Sigmoid colon (tissue), 7 donors: ENCODE data around the gene STRIP1. TPM values are rescaled to one million over a fixed set of nuclear protein-coding genes. Genes with fewer than 3 reads are reported as not detected.
A peak's percentile ranks its signal among the peaks of the same experiment; 100 is the strongest.

Experiments used
- DNase-seq: peaks from one replicate; pipeline ENCODE4 v3.0.0-alpha.2; 2019
- H3K27ac ChIP-seq, 4 donors: fragments of 200-600 bp; sonication (generic); one replicate each; pipeline ENCODE4 v1.5.1; 2016 to 2019; ENCODE audit warnings: mild to moderate bottlenecking in 1 of 4
- H3K27me3 ChIP-seq, 3 donors: fragments of 200-600 bp; sonication (generic); one replicate each; pipeline ENCODE4 v1.5.1; 2019; ENCODE audit warnings: mild to moderate bottlenecking in 1 of 3
- H3K36me3 ChIP-seq, 4 donors: fragments of 200-600 bp; sonication (generic); one replicate each; pipeline ENCODE4 v1.5.1; 2016 to 2019
- H3K4me1 ChIP-seq, 4 donors: fragments of 200-600 bp; sonication (generic); one replicate each; pipeline ENCODE4 v1.5.1; 2017 to 2019
- H3K4me3 ChIP-seq, 4 donors: fragments of 200-600 bp; sonication (generic); one replicate each; pipeline ENCODE4 v1.5.1; 2017 to 2019; ENCODE audit warnings: mild to moderate bottlenecking in 2 of 4, moderate library complexity in 1 of 4
- H3K9me3 ChIP-seq, 4 donors: fragments of 200-600 bp in 3 of 4; sonication (generic) in 3 of 4; one replicate each; pipeline versions ENCODE4 v1.5.1 to v1.6.1; 2013 to 2019
- CTCF ChIP-seq, 4 experiments: fragments of 450-650 bp in 3 of 4; fragments of 200-600 bp in 1 of 4; IDR thresholded peaks; one replicate each; pipeline ENCODE4 v1.5.1; 2016 to 2019; ENCODE audit warnings: antibody characterized with exemption in 4 of 4, mild to moderate bottlenecking in 3 of 4, moderate library complexity in 2 of 4
- EP300 ChIP-seq, 4 donors: sonication (generic); formaldehyde crosslinking; IDR thresholded peaks; one replicate each; pipeline ENCODE4 v1.6.1; 2017; ENCODE audit warnings: antibody characterized with exemption in 4 of 4
- POLR2A ChIP-seq, 2 donors: fragments of 450-650 bp; IDR thresholded peaks; one replicate each; pipeline ENCODE4 v1.6.1; 2016; ENCODE audit warnings: antibody characterized with exemption in 2 of 2, mild to moderate bottlenecking in 2 of 2, moderate library complexity in 2 of 2
- POLR2AphosphoS5 ChIP-seq, 4 donors: sonication (generic); formaldehyde crosslinking; IDR thresholded peaks; one replicate each; pipeline ENCODE4 v1.6.1; 2017; ENCODE audit warnings: antibody characterized with exemption in 4 of 4
- WGBS, 2 donors: extraction: QIAGEN DNeasy Blood & Tissue Kit; methylation state at CpG; one replicate each; pipeline ENCODE4 v1.1.7; 2013; 5-methylcytosine and 5-hydroxymethylcytosine counted together
- intact Hi-C: fragments of 100-400 bp; cut with DNase I; formaldehyde crosslinking; loops from one replicate; pipeline ENCODE4 v1.15.1; 2023
- polyA plus RNA-seq, 3 donors: library from polyadenylated mRNA; stranded (reverse); fragments of 200-250 nt; gene quantifications; one replicate each; pipeline ENCODE4 v1.2.3, GENCODE V29; 2013
- total RNA-seq, 4 donors: library from RNA; depleted of rRNA; stranded (reverse); fragments of >200 nt; gene quantifications; one replicate each; pipeline ENCODE4 v1.1.0, GENCODE V29; 2016
- donor health status: healthy with polysubstance abuse.
- donor health status: Bipolar disorder and iron deficiency.
- donor health status: healthy.

STRIP1 gene
- total and polyA plus RNA-seq, 7 donors: 7.9 to 47.8 (median 32.8) TPM

GRCh38 chr1:109997867-109998229, 36.6 kb upstream of the STRIP1 start:
- peaks cover 0 to 70% (median 57%) of the 10 kb centered on the region in 4 donors for H3K4me1 ChIP-seq
- peak overlapping the region in 2 of 4 donors; percentile 50 to 77 for H3K27ac ChIP-seq
- DNase-seq: no peak
- H3K9me3 ChIP-seq: no peaks in the 10 kb centered on the region
- no peak overlapping the region for H3K4me3 ChIP-seq
- H3K36me3 ChIP-seq: no peaks in the 10 kb centered on the region
- intact Hi-C loops: no loop called here
- no peak for TF ChIP-seq POLR2A (IDR thresholded peaks at IDR 0.05)
- TF ChIP-seq EP300 (IDR thresholded peaks at IDR 0.05): no peak
- no peak for TF ChIP-seq CTCF (IDR thresholded peaks at IDR 0.05)
- TF ChIP-seq POLR2AphosphoS5 (IDR thresholded peaks at IDR 0.05): no peak
- H3K27me3 ChIP-seq: no peaks in the 10 kb centered on the region

- intact Hi-C loops: no loop called here
- Histone ChIP-seq H3K4me3 (no peak overlapping the region), H3K4me1 (peaks cover 0 to 70% (median 57%) of the 10 kb centered on the region in 4 donors), H3K9me3 (no peaks in the 10 kb centered on the region), H3K27me3 (no peaks in the 10 kb centered on the region), H3K36me3 (no peaks in the 10 kb centered on the region), H3K27ac (peak overlapping the region in 2 of 4 donors; percentile 78 to 83)
- no peak for DNase-seq
- no peak for TF ChIP-seq EP300 (IDR thresholded peaks at IDR 0.05)
- TF ChIP-seq POLR2AphosphoS5 (IDR thresholded peaks at IDR 0.05): no peak
- no peak for TF ChIP-seq CTCF (IDR thresholded peaks at IDR 0.05)
- TF ChIP-seq POLR2A (IDR thresholded peaks at IDR 0.05): no peak
- 95 to 98% methylated on average over 1 of the region's 1 CpG for WGBS, 2 donors
Observed at GRCh38 chr1:110002695-110003094, 31.7 kb upstream of the STRIP1 start.

- no peak for TF ChIP-seq POLR2A (IDR thresholded peaks at IDR 0.05)
- TF ChIP-seq POLR2AphosphoS5 (IDR thresholded peaks at IDR 0.05): peak; percentile 48 to 56 (median 51)
- intact Hi-C loops: no loop called here
- Histone ChIP-seq H3K9me3 (no peaks in the 10 kb centered on the region), H3K27me3 (no peaks in the 10 kb centered on the region), H3K36me3 (peaks cover 0 to 2% (median 0%) of the 10 kb centered on the region in 4 donors), H3K27ac (peak overlapping the region; percentile 71 to 83 (median 76)), H3K4me3 (peak overlapping the region in 2 of 4 donors; percentile 6 to 29), H3K4me1 (peaks cover 0 to 70% (median 58%) of the 10 kb centered on the region in 4 donors)
- WGBS, 2 donors: 2 to 28% methylated on average over 8 of the region's 8 CpGs
- peak; percentile 92 for DNase-seq
Observed at GRCh38 chr1:110003747-110004428, 30.5 kb upstream of the STRIP1 start.

GRCh38 chr1:110004583-110004982, 29.8 kb upstream of the STRIP1 start:
- peaks cover 0 to 66% (median 57%) of the 10 kb centered on the region in 4 donors for H3K4me1 ChIP-seq
- peaks cover 4 to 9% (median 6%) of the 10 kb centered on the region in 4 donors for H3K36me3 ChIP-seq
- TF ChIP-seq EP300 (IDR thresholded peaks at IDR 0.05): no peak
- no peak for TF ChIP-seq POLR2AphosphoS5 (IDR thresholded peaks at IDR 0.05)
- peak overlapping the region in 2 of 4 donors; percentile 6 to 29 for H3K4me3 ChIP-seq
- no peak for DNase-seq
- H3K9me3 ChIP-seq: no peaks in the 10 kb centered on the region
- intact Hi-C loops: no loop called here
- H3K27me3 ChIP-seq: no peaks in the 10 kb centered on the region
- WGBS, 2 donors: 7 to 51% methylated on average over 1 of the region's 1 CpG
- peak overlapping the region; percentile 71 to 83 (median 76) for H3K27ac ChIP-seq

- Histone ChIP-seq H3K36me3 (peaks cover 4 to 21% (median 13%) of the 10 kb centered on the region in 4 donors), H3K4me3 (no peak overlapping the region), H3K9me3 (no peaks in the 10 kb centered on the region), H3K27me3 (no peaks in the 10 kb centered on the region), H3K4me1 (peaks cover 0 to 62% (median 52%) of the 10 kb centered on the region in 4 donors), H3K27ac (peak overlapping the region; percentile 17 to 83 (median 60))
- no peak for DNase-seq
- intact Hi-C loops: no loop called here
- no peak for TF ChIP-seq EP300 (IDR thresholded peaks at IDR 0.05)
- no peak for TF ChIP-seq POLR2AphosphoS5 (IDR thresholded peaks at IDR 0.05)
- TF ChIP-seq POLR2A (IDR thresholded peaks at IDR 0.05): no peak
Observed at GRCh38 chr1:110005971-110006370, 28.5 kb upstream of the STRIP1 start.

- Histone ChIP-seq H3K36me3 (peaks cover 4 to 26% (median 17%) of the 10 kb centered on the region in 4 donors), H3K9me3 (no peaks in the 10 kb centered on the region), H3K27me3 (no peaks in the 10 kb centered on the region), H3K4me3 (no peak overlapping the region), H3K4me1 (peaks cover 0 to 68% (median 52%) of the 10 kb centered on the region in 4 donors), H3K27ac (peak overlapping the region; percentile 17 to 83 (median 60))
- 56 to 70% methylated on average over 1 of the region's 1 CpG for WGBS, 2 donors
- DNase-seq: no peak
- no peak for TF ChIP-seq CTCF (IDR thresholded peaks at IDR 0.05)
- no peak for TF ChIP-seq POLR2AphosphoS5 (IDR thresholded peaks at IDR 0.05)
- TF ChIP-seq EP300 (IDR thresholded peaks at IDR 0.05): no peak
- TF ChIP-seq POLR2A (IDR thresholded peaks at IDR 0.05): no peak
- intact Hi-C loops: no loop called here
Observed at GRCh38 chr1:110006516-110006915, 27.9 kb upstream of the STRIP1 start.
